Inferior parietal cortex (tissue), 1 donor: ENCODE measurements around the gene PCDHB4.
"Not testable (repeated sequence)": the region's sequence is repeated elsewhere in the genome, so short reads cannot be mapped to it uniquely, and the experiment has no call there.

Source experiments
- DNase-seq: peaks from one replicate; pipeline ENCODE4 v3.0.0-alpha.2; 2016; ENCODE audit errors: extremely low spot score

PCDHB4 gene

DNA sequence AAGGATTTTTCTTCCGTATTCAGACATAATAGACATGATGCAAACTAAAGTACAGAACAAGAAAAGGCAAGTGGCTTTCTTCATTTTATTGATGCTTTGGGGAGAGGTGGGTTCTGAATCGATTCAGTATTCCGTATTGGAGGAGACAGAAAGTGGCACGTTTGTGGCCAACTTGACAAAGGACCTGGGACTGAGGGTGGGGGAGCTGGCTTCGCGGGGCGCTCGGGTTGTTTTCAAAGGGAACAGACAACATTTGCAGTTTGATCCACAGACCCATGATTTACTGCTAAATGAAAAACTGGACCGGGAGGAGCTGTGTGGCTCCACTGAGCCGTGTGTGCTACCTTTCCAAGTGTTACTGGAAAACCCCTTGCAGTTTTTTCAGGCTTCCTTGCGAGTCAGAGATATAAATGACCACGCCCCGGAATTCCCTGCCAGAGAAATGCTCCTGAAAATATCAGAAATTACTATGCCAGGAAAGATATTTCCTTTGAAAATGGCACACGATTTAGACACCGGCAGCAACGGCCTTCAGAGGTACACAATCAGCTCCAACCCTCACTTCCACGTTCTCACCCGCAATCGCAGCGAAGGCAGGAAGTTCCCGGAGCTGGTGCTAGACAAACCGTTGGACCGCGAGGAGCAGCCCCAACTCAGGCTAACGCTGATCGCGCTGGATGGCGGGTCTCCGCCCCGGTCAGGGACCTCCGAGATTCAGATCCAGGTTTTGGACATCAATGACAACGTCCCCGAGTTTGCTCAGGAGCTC is 28.8 kb downstream of the PCDHB4 start:
- DNase-seq, result no peak

DNA sequence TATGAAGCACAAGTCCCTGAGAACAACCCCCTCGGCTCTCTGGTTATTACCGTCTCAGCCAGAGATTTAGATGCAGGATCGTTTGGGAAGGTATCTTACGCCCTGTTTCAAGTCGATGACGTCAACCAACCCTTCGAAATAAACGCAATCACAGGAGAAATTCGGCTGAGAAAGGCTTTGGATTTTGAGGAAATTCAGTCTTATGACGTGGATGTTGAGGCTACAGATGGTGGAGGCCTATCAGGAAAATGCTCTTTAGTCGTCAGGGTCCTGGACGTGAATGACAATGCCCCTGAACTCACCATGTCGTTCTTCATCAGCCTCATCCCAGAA is 29.3 kb downstream of the PCDHB4 start:
- no peak for DNase-seq

DNA sequence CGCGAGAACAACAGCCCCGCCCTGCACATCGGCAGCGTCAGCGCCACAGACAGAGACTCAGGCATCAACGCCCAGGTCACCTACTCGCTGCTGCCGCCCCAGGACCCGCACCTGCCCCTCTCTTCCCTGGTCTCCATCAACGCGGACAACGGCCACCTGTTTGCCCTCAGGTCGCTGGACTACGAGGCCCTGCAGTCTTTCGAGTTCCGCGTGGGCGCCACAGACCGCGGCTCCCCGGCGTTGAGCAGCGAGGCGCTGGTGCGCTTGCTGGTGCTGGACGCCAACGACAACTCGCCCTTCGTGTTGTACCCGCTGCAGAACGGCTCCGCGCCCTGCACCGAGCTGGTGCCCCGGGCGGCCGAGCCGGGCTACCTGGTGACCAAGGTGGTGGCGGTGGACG is 30.0 kb downstream of the PCDHB4 start:
- DNase-seq, result not testable (repeated sequence)

DNA sequence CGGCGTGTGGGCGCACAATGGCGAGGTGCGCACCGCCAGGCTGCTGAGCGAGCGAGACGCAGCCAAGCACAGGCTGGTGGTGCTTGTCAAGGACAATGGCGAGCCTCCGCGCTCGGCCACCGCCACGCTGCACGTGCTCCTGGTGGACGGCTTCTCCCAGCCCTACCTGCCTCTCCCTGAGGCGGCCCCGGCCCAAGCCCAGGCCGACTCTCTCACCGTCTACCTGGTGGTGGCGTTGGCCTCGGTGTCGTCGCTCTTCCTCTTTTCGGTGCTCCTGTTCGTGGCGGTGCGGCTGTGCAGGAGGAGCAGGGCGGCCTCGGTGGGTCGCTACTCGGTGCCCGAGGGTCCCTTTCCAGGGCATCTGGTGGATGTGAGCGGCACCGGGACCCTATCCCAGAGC is 30.5 kb downstream of the PCDHB4 start:
- DNase-seq, result not testable (repeated sequence)

DNA sequence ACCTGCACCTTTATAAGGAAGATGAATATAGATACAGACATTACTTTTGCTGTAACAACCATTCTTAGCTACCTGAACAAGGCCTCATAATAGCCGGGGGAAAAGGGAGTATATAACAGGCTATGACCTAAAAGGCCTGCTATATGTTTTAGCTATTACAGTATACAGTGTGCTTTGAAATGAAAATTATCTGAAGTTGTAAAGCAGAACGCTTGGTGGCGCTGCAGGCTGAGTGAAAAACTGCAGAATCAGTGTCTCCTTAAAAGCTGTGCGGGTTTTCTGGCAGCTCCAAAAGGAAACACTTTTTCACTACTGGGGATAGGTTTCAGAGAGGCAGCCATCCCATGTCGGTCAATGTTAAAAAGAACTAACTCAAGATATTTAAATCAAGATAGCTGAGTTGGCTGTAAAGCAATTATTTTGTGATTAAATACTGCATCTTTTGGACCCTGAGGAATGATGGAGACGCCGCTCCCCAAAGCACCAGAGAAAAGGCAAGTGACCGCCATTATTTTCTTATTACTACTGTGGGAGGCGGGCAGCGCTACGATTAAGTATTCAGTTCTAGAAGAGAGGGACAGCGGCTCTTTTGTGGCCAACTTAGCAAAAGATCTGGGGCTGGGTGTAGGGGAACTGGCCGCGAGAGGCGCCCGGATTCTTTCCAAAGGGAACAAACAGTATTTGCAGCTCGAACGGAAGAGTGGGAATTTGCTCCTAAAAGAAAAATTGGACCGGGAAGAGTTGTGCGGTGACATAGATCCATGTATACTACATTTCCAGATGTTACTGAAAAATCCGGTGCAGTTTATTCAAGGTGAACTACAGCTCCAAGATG is 34.1 kb downstream of the PCDHB4 start:
- DNase-seq, result no peak

DNA sequence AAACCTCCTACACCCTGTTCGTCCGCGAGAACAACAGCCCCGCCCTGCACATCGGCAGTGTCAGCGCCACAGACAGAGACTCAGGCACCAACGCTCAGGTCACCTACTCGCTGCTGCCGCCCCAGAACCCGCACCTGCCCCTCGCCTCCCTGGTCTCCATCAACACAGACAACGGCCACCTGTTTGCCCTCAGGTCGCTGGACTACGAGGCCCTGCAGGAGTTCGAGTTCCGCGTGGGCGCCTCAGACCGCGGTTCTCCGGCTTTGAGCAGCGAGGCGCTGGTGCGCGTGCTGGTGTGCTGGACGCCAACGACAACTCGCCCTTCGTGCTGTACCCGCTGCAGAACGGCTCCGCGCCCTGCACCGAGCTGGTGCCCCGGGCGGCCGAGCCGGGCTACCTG is 35.7 kb downstream of the PCDHB4 start:
- not testable (repeated sequence) for DNase-seq

DNA sequence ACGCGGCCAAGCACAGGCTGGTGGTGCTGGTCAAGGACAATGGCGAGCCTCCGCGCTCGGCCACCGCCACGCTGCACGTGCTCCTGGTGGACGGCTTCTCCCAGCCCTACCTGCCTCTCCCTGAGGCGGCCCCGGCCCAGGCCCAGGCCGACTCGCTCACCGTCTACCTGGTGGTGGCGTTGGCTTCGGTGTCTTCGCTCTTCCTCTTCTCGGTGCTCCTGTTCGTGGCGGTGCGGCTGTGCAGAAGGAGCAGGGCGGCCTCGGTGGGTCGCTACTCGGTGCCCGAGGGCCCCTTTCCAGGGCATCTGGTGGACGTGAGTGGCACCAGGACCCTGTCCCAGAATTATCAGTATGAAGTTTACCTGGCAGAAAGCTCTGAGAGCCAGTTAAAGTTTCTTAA is 36.3 kb downstream of the PCDHB4 start:
- DNase-seq, result not testable (repeated sequence)

DNA sequence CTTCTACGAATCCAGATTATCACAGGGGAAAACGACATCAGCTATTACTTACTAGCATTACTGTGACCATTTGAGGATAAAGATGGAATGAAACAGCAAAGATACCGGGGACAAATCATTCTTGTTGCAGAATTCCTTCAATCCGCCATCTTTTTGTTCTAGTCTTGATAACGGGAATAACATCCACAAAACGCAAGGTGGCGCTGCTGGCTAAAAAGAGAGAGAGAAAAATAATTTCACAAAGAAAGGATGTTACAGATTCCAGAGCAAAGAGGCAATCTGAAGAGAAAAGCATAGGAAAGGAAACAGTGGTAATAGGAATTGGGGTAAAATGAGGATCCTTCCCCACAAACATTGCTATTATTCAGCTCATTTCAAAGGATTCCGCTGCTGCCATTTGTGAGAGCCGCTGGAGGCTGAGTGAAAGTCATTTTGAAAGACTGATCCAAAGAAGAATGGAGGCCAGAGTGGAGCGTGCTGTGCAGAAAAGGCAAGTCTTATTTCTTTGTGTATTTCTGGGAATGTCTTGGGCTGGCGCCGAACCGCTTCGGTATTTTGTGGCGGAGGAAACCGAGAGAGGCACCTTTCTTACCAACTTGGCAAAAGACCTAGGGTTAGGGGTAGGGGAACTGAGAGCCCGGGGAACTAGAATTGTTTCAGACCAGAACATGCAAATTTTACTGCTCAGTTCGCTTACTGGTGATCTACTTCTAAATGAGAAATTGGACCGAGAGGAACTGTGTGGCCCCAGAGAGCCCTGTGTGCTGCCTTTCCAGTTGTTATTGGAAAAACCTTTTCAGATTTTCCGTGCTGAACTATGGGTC is 51.0 kb downstream of the PCDHB4 start, which contains the start of gene PCDHB7:
TSS of gene PCDHB7 (plus strand) at position 264 of the 824 bp plus-strand sequence. CDS start at position 456, 192 bp downstream.
- DNase-seq, result peak; percentile 59

DNA sequence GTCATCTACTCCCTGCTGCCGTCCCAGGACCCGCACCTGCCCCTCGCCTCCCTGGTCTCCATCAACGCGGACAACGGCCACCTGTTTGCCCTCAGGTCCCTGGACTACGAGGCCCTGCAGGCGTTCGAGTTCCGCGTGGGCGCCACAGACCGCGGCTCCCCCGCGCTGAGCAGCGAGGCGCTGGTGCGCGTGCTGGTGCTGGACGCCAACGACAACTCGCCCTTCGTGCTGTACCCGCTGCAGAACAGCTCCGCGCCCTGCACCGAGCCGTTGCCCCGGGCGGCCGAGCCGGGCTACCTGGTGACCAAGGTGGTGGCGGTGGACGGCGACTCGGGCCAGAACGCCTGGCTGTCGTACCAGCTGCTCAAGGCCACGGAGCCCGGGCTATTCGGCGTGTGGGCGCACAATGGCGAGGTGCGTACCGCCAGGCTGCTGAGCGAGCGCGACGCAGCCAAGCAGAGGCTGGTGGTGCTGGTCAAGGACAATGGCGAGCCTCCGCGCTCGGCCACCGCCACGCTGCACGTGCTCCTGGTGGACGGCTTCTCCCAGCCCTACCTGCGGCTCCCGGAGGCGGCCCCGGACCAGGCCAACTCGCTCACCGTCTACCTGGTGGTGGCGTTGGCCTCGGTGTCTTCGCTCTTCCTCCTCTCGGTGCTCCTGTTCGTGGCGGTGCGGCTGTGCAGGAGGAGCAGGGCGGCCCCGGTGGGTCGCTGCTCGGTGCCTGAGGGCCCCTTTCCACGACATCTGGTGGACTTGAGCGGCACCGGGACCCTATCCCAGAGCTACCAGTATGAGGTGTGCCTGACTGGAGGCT is 52.9 kb downstream of the PCDHB4 start:
- not testable (repeated sequence) for DNase-seq
